Stimulated activated CD4-positive, alpha-beta T cell treated with anti-CD3 and anti-CD28 coated beads, Interleukin-15, amount 100 ng/mL, for 1 hour (primary cell): ENCODE measurements around the gene LAMB1.

Experiments
- DNase-seq, 2 donors: peaks; one replicate each; pipeline ENCODE4 v3.0.0-alpha.2; 2020; ENCODE audit warnings: low read depth in 1 of 2, low spot score in 1 of 2

Gene LAMB1

GRCh38 chr7:107884066-107884818, 118.7 kb downstream of the LAMB1 start:
- DNase-seq = no peak

- DNase-seq = no peak
Observed at GRCh38 chr7:107882766-107883165, 120.2 kb downstream of the LAMB1 start.

GRCh38 chr7:107879400-107880035, 123.4 kb downstream of the LAMB1 start:
- no peak for DNase-seq

GRCh38 chr7:107878636-107879035, 124.3 kb downstream of the LAMB1 start:
- DNase-seq = no peak

- no peak for DNase-seq
Observed at GRCh38 chr7:107877731-107878382, 125.1 kb downstream of the LAMB1 start.

GRCh38 chr7:107876916-107877315, 126.0 kb downstream of the LAMB1 start:
- no peak for DNase-seq

GRCh38 chr7:107874605-107875446, 128.1 kb downstream of the LAMB1 start:
- no peak for DNase-seq

GRCh38 chr7:107874111-107874510, 128.8 kb downstream of the LAMB1 start:
- DNase-seq = no peak
